Activated naive CD8-positive, alpha-beta T cell treated with anti-CD3 and anti-CD28 coated beads, Interleukin-2, amount 50 U/mL, for 24 hours (primary cell): ENCODE results near the gene PAOX.
"Not testable (repeated sequence)": the region's sequence is repeated elsewhere in the genome, so short reads cannot be mapped to it uniquely, and the experiment has no call there.

Experiments used
- ATAC-seq: fragments of 150-1000 bp; cut with Tn5 transposase; one replicate; pipeline ENCODE4 v1.10.0; 2021
- DNase-seq: peaks from one replicate; pipeline ENCODE4 v3.0.0; 2021
- H3K27ac Mint-ChIP-seq: one replicate; pipeline ENCODE4 v1.8.0; 2021; ENCODE audit warnings: mild to moderate bottlenecking, mixed read lengths
- H3K27me3 Mint-ChIP-seq: one replicate; pipeline ENCODE4 v1.8.0; 2021; ENCODE audit warnings: mixed read lengths
- H3K36me3 Mint-ChIP-seq: one replicate; pipeline ENCODE4 v1.8.0; 2021; ENCODE audit warnings: low read depth, mixed read lengths
- H3K4me1 Mint-ChIP-seq: one replicate; pipeline ENCODE4 v1.8.0; 2021; ENCODE audit warnings: mixed read lengths
- H3K4me3 Mint-ChIP-seq: one replicate; pipeline ENCODE4 v1.8.0; 2021; ENCODE audit warnings: mild to moderate bottlenecking, moderate library complexity, mixed read lengths
- H3K9me3 Mint-ChIP-seq: one replicate; pipeline ENCODE4 v1.8.0; 2021; ENCODE audit warnings: mixed read lengths

The PAOX gene

DNA sequence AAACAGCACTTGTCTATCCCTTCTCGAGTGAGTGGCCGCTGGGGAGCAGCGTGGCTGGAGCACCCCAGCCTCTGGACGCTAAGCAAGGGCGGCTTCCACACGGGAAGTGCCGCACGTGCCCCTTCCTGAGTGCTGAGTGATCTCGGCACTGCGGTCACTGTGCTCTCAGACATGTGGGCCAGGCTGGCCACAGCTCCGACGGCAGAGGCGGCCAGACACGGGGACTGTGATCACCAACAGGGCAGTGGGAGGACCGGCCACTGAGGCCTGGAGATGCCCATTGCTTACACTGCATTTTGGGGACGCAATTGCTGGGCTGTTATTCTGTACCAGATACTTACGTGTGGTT lies 13.0 kb upstream of the PAOX start:
- DNase-seq (no peak), ATAC-seq (no peak)
- Mint-ChIP-seq H3K4me3 (no peak overlapping the region), H3K27ac (no peak overlapping the region), H3K36me3 (peaks cover 15% of the 10 kb centered on the region), H3K4me1 (peaks cover 15% of the 10 kb centered on the region), H3K27me3 (no peaks in the 10 kb centered on the region), H3K9me3 (no peaks in the 10 kb centered on the region)

DNA sequence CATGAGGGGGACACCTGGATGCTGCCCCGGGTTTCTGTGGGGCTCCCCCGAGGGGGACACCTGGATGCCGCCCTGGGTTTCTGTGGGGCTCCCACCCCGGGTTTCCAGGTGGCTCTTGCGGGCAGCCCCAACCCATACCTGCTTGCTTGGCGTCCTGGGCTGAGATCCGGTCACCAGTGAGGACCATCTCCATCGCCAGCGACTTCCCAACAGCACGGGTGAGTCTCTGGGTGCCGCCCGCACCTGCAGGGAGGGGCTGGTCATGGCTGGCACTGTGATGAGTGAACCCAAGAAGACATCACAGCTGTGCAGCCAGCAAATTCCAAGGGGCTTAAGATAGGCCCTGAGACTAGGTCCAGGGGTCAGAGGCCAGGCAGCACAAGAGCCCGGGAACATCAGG lies 12.3 kb upstream of the PAOX start:
- peaks cover 15% of the 10 kb centered on the region for H3K36me3 Mint-ChIP-seq
- H3K4me1 Mint-ChIP-seq = peaks cover 10% of the 10 kb centered on the region
- no peak overlapping the region for H3K27ac Mint-ChIP-seq
- ATAC-seq = no peak
- no peak for DNase-seq
- no peaks in the 10 kb centered on the region for H3K9me3 Mint-ChIP-seq
- no peak overlapping the region for H3K4me3 Mint-ChIP-seq
- no peaks in the 10 kb centered on the region for H3K27me3 Mint-ChIP-seq

DNA sequence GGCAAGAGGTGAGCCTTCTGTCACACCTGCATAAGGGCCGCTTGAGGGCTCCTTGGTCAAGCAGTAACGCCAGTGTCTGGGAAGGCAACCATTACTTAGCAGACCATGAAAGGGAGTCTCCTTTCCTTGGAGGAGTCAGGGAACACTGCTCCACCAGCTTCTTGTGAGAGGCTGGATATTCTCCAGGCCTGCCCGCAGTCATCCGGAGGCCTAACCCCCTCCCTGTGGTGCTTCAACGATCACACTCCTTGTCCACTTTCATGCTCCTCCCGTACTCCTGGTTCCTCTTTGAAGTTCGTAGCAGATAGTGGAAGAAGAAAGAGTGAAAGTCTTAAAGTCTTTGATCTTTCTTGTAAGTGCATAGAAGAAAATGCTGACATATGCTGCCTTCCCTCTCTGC lies 11.6 kb upstream of the PAOX start:
- not testable (repeated sequence) for DNase-seq, H3K4me1 Mint-ChIP-seq, H3K4me3 Mint-ChIP-seq, H3K9me3 Mint-ChIP-seq, H3K36me3 Mint-ChIP-seq, ATAC-seq, H3K27me3 Mint-ChIP-seq, H3K27ac Mint-ChIP-seq

DNA sequence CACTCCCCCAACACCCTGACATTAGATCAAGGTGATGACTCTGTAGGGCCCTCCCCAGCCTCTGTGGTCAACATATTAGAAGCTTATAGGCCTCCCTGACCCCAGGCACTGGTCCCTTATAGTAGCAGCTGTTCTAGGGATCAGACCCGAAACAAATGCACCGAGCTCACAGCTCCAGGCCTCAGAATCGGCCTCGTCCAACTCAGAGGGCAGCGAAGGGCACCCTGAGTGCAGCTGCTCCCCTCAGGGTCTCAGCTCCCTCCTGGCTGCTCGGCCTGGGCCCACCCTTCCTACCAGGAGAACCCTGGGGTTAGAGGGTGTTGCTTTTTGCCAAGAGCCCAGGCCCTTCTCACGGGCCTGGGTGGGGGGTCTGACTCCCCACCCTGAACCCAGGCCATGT lies 10.9 kb upstream of the PAOX start:
- Mint-ChIP-seq H3K4me1 (peaks cover 8% of the 10 kb centered on the region), H3K27ac (no peak overlapping the region), H3K27me3 (no peaks in the 10 kb centered on the region), H3K4me3 (no peak overlapping the region), H3K9me3 (no peaks in the 10 kb centered on the region), H3K36me3 (peaks cover 9% of the 10 kb centered on the region)
- ATAC-seq = no peak
- DNase-seq = no peak

DNA sequence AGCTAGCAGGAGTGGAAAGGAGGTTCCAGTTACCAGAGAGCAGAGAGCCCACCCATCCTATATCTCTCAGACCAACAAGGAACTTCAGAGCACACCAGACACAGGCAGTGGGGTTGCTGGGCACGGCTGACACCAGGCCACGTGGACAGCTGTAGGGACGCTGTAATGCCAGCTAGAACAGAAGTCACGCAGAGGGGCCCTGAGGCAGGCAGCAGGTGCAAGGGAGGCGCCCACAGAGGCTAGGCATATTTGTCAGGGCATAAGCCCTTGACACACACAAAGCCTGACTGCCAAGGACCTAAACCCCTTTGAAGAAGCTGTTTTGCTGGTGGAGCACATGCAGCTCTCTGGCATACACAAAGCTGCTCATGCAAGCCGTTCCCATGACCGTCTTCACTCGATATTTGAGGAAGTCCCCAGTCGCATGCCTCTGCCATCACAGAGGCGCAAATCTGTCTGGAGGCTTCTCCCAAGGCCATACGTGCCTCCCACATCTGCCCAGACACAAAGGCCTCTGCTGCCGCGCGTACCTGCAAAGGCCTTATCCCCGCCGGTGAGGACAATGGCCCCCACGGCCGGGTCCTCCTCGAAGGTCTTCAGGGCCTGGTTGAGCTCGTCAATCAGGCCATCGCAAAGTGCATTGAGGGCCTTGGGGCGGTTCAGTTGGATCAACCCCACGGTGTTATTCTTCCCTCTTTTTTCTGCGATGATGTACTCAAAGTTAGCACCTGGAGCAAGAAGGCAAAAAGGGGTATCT lies 8.9 kb upstream of the PAOX start:
- Mint-ChIP-seq H3K4me3 (no peak overlapping the region), H3K9me3 (no peaks in the 10 kb centered on the region), H3K27ac (no peak overlapping the region), H3K4me1 (peaks cover 17% of the 10 kb centered on the region), H3K27me3 (peaks cover 1% of the 10 kb centered on the region), H3K36me3 (peaks cover 8% of the 10 kb centered on the region)
- ATAC-seq = no peak
- DNase-seq = no peak

DNA sequence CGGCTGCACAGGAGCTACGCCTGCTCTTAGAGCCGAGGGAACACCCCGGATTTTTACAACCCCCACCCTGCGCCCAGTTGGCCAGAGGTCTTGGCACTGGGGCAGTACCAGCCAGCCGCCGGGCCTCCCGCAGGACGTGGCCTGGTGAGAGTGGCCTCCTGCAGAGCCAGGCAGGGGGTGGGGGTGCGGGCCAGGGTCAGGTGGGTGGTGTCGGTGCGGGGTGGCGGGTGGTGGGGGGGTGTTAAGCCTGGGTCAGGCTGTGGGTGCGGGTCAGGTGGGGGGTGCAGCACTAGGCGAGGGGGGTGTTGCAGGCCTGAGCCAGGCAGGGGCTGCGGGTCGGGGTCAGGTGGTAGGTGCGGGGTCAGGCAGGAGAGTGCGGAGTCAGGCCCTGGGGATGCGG lies 6.6 kb upstream of the PAOX start:
- Mint-ChIP-seq H3K4me1 (peaks cover 17% of the 10 kb centered on the region), H3K36me3 (peaks cover 8% of the 10 kb centered on the region), H3K27me3 (peaks cover 1% of the 10 kb centered on the region), H3K4me3 (peak overlapping the region; percentile 76), H3K9me3 (no peaks in the 10 kb centered on the region), H3K27ac (no peak overlapping the region)
- DNase-seq (no peak), ATAC-seq (no peak)

DNA sequence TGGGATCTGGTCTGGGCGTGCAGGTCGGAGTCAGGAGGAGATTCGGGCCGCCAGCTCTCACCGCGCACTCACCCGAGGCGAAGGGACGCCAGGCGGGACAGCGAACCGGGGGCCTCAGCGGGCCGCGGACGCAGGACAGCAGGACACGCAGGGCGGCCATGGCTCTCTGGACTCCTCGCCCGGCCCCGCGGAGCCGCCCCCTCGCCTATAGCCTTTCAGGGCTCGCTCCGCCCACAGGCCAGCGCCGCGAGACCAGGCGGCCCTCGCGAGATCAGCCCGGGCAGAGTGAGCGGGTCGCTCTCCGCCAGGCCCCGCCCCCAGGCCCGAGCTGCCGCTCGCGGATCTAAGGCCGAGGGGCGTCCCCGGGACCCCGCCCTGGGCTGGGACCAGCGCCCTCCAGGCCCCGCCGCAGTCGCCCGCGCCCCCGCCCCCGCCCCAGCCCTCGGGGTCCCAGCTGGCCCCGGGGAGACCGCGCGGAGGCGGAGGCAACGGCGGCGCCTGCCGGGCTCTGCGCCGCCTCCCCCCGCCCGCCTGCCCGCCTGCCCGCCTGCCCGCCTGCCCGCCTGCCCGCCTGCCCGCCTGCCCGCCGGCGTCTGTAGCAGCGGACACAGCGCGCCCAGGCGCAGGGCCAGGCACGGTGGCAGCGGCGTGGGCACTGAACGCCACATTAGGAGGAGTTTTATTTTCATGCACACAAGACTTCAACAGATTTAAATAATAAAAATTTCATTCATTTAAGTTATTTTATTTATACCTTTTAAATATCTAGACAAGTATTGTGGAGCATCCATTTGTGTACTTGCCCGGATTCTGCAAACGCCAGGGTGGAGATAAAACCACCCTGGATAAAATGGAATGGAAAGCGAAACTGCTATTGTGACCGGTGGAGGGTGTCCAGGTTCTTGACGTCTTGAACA lies 5.6 kb upstream of the PAOX start, which contains the start of gene ECHS1:
Gene ECHS1 (minus strand): TSS at position 181 of the 917 bp plus-strand sequence. CDS start 21 bp downstream, at position 160.
- peaks cover 17% of the 10 kb centered on the region for H3K4me1 Mint-ChIP-seq
- ATAC-seq = peak; percentile 97

DNA sequence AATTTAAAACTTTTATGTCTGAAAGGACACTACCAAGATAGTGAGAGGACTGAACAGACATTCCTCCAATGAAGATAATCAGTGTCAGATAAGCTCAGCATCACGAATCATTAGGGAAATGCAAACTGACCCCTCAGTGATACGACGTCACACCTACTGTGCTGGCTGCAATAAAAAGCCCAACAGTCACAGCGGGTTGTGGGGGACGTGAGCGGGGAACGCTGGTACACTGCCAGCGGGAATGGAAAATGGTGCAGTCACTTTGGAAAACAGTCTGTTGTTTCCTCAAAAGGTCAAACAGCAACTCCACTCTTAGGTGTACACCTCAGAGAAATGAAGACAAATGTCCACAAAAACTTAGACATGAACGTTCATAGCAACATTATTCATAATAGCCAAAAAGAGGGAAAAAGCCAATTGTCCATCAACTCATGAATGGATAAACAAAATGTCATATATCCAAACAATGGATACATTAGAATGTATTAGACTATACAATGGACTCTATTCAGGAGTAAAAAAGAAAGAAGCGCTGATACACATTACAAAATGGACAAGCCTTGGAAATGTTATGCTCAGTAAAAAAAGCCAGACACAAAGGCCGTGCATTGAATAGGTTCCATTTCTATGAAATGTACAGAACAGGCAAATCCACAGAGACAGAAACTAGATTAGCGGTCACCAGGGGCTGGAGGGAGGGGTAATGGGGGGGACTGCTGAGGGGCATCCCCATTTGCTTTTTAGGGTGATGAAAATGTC lies 3.5 kb upstream of the PAOX start:
- no peak overlapping the region for H3K27ac Mint-ChIP-seq
- H3K36me3 Mint-ChIP-seq = no peaks in the 10 kb centered on the region
- H3K4me3 Mint-ChIP-seq = no peak overlapping the region
- ATAC-seq (no peak), DNase-seq (no peak)
- H3K9me3 Mint-ChIP-seq = no peaks in the 10 kb centered on the region
- peaks cover 1% of the 10 kb centered on the region for H3K27me3 Mint-ChIP-seq
- peaks cover 14% of the 10 kb centered on the region for H3K4me1 Mint-ChIP-seq

More for the DNA sequence above, 5.6 kb upstream of the PAOX start, which contains the start of gene ECHS1:
- Mint-ChIP-seq H3K27me3 (peaks cover 1% of the 10 kb centered on the region), H3K4me3 (peak within 1 kb of the TSS; percentile 80), H3K9me3 (no peaks in the 10 kb centered on the region), H3K36me3 (peaks cover 4% of the 10 kb centered on the region), H3K27ac (peak within 1 kb of the TSS; percentile 67)
- DNase-seq = peak; percentile 97

DNA sequence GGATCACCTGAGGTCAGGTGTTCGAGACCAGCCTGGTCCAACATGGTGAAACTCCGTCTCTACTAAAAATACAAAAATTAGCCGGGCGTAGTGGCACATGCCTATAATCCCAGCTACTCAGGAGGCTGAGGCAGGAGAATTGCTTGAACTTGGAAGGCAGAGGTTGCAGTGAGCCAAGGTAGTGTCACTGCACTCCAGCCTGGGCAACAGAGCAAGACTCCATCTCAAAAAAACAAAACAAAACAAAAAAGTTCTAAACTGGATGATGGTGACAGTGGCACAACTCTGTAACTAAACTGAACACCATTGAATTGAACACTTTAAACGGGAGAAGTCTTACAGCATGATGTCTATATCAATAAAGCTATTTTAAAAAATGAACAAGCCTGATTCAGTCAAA lies 2.9 kb upstream of the PAOX start:
- DNase-seq, H3K4me3 Mint-ChIP-seq, H3K27ac Mint-ChIP-seq, H3K36me3 Mint-ChIP-seq, ATAC-seq, H3K9me3 Mint-ChIP-seq, H3K27me3 Mint-ChIP-seq: not testable (repeated sequence)
- H3K4me1 Mint-ChIP-seq = peaks cover 15% of the 10 kb centered on the region

DNA sequence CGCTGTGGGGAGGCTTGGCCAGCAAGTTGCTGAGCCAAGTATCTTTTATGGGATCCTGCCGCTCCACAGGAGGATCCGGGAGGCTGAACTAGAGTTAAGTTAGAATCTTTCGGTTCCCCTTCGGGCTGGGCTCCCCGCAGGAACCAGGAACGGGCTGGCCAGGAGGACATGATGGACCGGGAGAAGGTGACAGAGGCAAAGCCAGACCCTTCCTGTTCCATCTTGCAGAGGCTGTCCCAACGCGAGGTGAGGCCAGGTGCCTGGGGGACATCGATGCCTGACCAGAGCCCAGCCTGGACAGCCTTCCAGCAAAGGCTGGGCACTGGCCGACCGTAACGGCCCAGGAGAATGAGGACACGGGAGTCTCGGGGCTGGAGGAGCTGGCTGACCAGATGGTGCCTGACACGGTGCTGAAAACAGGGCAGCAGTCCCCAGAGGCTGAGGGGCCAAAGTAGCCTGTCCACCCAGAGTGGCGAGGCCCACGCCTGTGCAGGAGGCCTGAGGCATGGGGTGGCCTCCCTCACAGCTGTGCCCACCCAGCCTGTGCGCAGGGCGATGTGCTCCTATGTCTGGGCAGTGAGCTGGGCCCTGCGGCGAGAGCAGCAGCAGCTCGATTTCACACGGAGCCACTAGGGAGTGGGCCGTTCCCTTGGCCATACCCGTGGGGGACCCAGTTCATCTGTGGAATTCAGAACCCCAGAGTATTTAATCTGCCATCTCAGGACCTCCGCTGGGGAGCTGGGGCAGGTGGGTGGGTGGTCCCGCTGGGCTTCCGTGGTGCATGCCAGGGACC lies 1.8 kb upstream of the PAOX start:
- no peaks in the 10 kb centered on the region for H3K9me3 Mint-ChIP-seq
- H3K36me3 Mint-ChIP-seq = no peaks in the 10 kb centered on the region
- peak overlapping the region; percentile 17 for H3K4me3 Mint-ChIP-seq
- peaks cover 12% of the 10 kb centered on the region for H3K4me1 Mint-ChIP-seq
- no peak overlapping the region for H3K27ac Mint-ChIP-seq
- ATAC-seq = no peak
- peaks cover 1% of the 10 kb centered on the region for H3K27me3 Mint-ChIP-seq
- no peak for DNase-seq

DNA sequence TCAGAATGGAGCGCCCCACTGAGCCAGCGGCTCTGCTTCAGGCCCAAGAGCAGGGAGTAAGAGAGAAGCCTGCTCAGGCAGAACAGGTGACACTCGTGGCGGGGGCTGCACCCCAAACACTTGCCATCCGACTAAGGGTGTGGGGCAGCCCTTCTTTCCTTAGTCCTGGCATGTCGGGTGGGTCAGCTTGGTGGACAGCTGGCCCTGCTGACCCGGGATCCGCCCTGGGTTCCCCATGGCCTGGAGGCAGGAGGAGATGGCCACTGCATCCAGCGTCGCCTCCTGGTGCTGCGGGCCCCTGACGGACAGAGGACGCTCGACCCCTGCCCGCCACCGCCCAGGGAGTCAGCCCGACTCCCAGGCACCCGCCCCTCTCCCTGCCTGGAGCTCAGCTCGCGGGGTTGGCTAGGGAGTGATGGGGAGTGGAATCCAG lies 1.2 kb upstream of the PAOX start:
- peaks cover 12% of the 10 kb centered on the region for H3K4me1 Mint-ChIP-seq
- H3K27me3 Mint-ChIP-seq = peaks cover 1% of the 10 kb centered on the region
- peak overlapping the region; percentile 73 for H3K4me3 Mint-ChIP-seq
- no peak for ATAC-seq
- no peaks in the 10 kb centered on the region for H3K9me3 Mint-ChIP-seq
- peaks cover 2% of the 10 kb centered on the region for H3K36me3 Mint-ChIP-seq
- H3K27ac Mint-ChIP-seq = no peak overlapping the region
- no peak for DNase-seq

DNA sequence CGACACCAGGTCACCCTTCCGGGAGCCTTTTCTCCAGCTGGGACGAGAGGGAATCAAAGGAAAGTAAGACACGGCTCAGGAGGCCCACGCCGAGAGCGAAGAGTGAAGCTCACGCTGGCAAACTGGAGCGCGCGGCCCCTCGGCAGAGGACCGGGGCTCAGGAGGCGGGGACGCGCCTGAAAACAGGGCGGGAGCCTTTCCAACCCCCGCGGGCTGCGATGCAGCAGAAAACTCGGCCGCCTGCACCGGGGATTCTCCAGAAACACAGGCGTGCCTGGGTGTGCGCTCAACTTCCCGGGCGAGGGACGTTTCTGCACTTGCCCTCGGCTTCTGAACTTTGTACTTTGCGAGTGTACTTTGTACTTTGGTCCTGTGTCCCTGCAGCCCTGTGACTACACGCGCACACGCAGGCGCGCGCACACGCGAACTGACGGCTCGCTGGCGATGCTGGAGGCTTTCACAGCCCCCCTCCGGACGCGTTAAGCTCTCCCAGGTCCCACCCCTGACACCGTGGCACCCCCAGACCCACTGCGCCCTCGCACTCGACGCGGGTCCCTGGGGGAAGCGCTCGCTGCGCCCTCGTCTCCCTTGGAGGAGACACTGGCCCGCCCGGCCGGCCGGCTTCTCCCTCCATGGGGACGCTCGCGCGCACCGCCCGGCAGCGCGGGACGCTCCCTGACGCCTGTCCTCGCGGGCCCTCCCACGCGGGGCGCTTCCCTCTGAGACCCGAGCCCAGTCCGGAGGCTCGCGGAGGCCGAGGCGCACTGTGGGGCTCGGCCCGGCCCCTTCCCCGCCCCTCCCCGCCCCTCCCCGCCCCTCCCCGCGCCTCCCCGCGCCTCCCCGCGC lies 588 bp upstream of the PAOX start:
- Mint-ChIP-seq H3K9me3 (no peaks in the 10 kb centered on the region), H3K4me3 (peak overlapping the region; percentile 73), H3K27ac (no peak overlapping the region), H3K4me1 (peaks cover 12% of the 10 kb centered on the region), H3K36me3 (peaks cover 2% of the 10 kb centered on the region), H3K27me3 (peaks cover 1% of the 10 kb centered on the region)
- peak; percentile 65 for DNase-seq
- peak; percentile 34 for ATAC-seq
